Measurements from ENCODE around the gene OCA2.
"Not testable (repeated sequence)": the region's sequence is repeated elsewhere in the genome, so short reads cannot be mapped to it uniquely, and the experiment has no call there.

Gene OCA2

GRCh38 chr15:27730868-27731267 lies 368.2 kb downstream of the OCA2 start:
- Histone ChIP-seq H3K27ac (ENCODE audit: insufficient read depth, low read length, poor library complexity, severe bottlenecking) (no peak overlapping the region), H3K27me3 (replicated peaks; ENCODE audit: control insufficient read depth, insufficient read depth, low read length, poor library complexity, severe bottlenecking) (no peaks in the 10 kb centered on the region), H3K4me3 (ENCODE audit: insufficient read depth, low read depth, low read length, poor library complexity, severe bottlenecking) (no peak overlapping the region), H3K36me3 (ENCODE audit: control insufficient read depth, insufficient read depth, low read length) (no peaks in the 10 kb centered on the region), H3K9me3 (ENCODE audit: control insufficient read depth, low read length) (peaks cover 10% of the 10 kb centered on the region), H3K4me1 (ENCODE audit: control insufficient read depth, insufficient read depth, low read length, poor library complexity, severe bottlenecking) (no peaks in the 10 kb centered on the region)
- DNase-seq, result no peak

GRCh38 chr15:27725731-27726130 lies 373.4 kb downstream of the OCA2 start:
- no peaks in the 10 kb centered on the region for H3K27me3 ChIP-seq (replicated peaks; ENCODE audit: control insufficient read depth, insufficient read depth, low read length, poor library complexity, severe bottlenecking)

GRCh38 chr15:27723821-27724220 lies 375.3 kb downstream of the OCA2 start:
- Histone ChIP-seq H3K36me3 (ENCODE audit: control insufficient read depth, insufficient read depth, low read length) (no peaks in the 10 kb centered on the region), H3K4me1 (ENCODE audit: control insufficient read depth, insufficient read depth, low read length, poor library complexity, severe bottlenecking) (no peaks in the 10 kb centered on the region), H3K9me3 (ENCODE audit: control insufficient read depth, low read length) (no peaks in the 10 kb centered on the region), H3K4me3 (ENCODE audit: insufficient read depth, low read depth, low read length, poor library complexity, severe bottlenecking) (no peak overlapping the region), H3K27me3 (replicated peaks; ENCODE audit: control insufficient read depth, insufficient read depth, low read length, poor library complexity, severe bottlenecking) (no peaks in the 10 kb centered on the region), H3K27ac (ENCODE audit: insufficient read depth, low read length, poor library complexity, severe bottlenecking) (no peak overlapping the region)
- DNase-seq, result no peak

More at GRCh38 chr15:27725731-27726130, 373.4 kb downstream of the OCA2 start:
- Histone ChIP-seq H3K36me3 (ENCODE audit: control insufficient read depth, insufficient read depth, low read length) (no peaks in the 10 kb centered on the region), H3K27ac (ENCODE audit: insufficient read depth, low read length, poor library complexity, severe bottlenecking) (no peak overlapping the region), H3K9me3 (ENCODE audit: control insufficient read depth, low read length) (no peaks in the 10 kb centered on the region), H3K4me1 (ENCODE audit: control insufficient read depth, insufficient read depth, low read length, poor library complexity, severe bottlenecking) (no peaks in the 10 kb centered on the region), H3K4me3 (ENCODE audit: insufficient read depth, low read depth, low read length, poor library complexity, severe bottlenecking) (no peak overlapping the region)
- DNase-seq, result no peak

- Histone ChIP-seq H3K4me3 (ENCODE audit: insufficient read depth, low read depth, low read length, poor library complexity, severe bottlenecking) (no peak overlapping the region), H3K27ac (ENCODE audit: insufficient read depth, low read length, poor library complexity, severe bottlenecking) (no peak overlapping the region), H3K4me1 (ENCODE audit: control insufficient read depth, insufficient read depth, low read length, poor library complexity, severe bottlenecking) (no peaks in the 10 kb centered on the region), H3K36me3 (ENCODE audit: control insufficient read depth, insufficient read depth, low read length) (no peaks in the 10 kb centered on the region), H3K9me3 (ENCODE audit: control insufficient read depth, low read length) (no peaks in the 10 kb centered on the region), H3K27me3 (replicated peaks; ENCODE audit: control insufficient read depth, insufficient read depth, low read length, poor library complexity, severe bottlenecking) (no peaks in the 10 kb centered on the region)
- DNase-seq, result no peak
These were observed 377.0 kb downstream of the OCA2 start for GRCh38 chr15:27722102-27722501.

- Histone ChIP-seq H3K9me3 (ENCODE audit: control insufficient read depth, low read length) (no peaks in the 10 kb centered on the region), H3K27ac (ENCODE audit: insufficient read depth, low read length, poor library complexity, severe bottlenecking) (no peak overlapping the region), H3K36me3 (ENCODE audit: control insufficient read depth, insufficient read depth, low read length) (no peaks in the 10 kb centered on the region), H3K4me1 (ENCODE audit: control insufficient read depth, insufficient read depth, low read length, poor library complexity, severe bottlenecking) (no peaks in the 10 kb centered on the region), H3K4me3 (ENCODE audit: insufficient read depth, low read depth, low read length, poor library complexity, severe bottlenecking) (no peak overlapping the region), H3K27me3 (replicated peaks; ENCODE audit: control insufficient read depth, insufficient read depth, low read length, poor library complexity, severe bottlenecking) (no peaks in the 10 kb centered on the region)
- no peak for DNase-seq
These were observed 384.4 kb downstream of the OCA2 start for GRCh38 chr15:27714675-27715074.

- H3K36me3 ChIP-seq (ENCODE audit: control insufficient read depth, insufficient read depth, low read length); H3K27ac ChIP-seq (ENCODE audit: insufficient read depth, low read length, poor library complexity, severe bottlenecking); DNase-seq; H3K9me3 ChIP-seq (ENCODE audit: control insufficient read depth, low read length); H3K4me3 ChIP-seq (ENCODE audit: insufficient read depth, low read depth, low read length, poor library complexity, severe bottlenecking); H3K4me1 ChIP-seq (ENCODE audit: control insufficient read depth, insufficient read depth, low read length, poor library complexity, severe bottlenecking); H3K27me3 ChIP-seq (replicated peaks; ENCODE audit: control insufficient read depth, insufficient read depth, low read length, poor library complexity, severe bottlenecking): not testable (repeated sequence)
These were observed 385.3 kb downstream of the OCA2 start for GRCh38 chr15:27713850-27714249.

GRCh38 chr15:27707257-27707656 lies 391.9 kb downstream of the OCA2 start:
- Histone ChIP-seq H3K4me1 (ENCODE audit: control insufficient read depth, insufficient read depth, low read length, poor library complexity, severe bottlenecking) (no peaks in the 10 kb centered on the region), H3K4me3 (ENCODE audit: insufficient read depth, low read depth, low read length, poor library complexity, severe bottlenecking) (no peak overlapping the region), H3K36me3 (ENCODE audit: control insufficient read depth, insufficient read depth, low read length) (no peaks in the 10 kb centered on the region), H3K27me3 (replicated peaks; ENCODE audit: control insufficient read depth, insufficient read depth, low read length, poor library complexity, severe bottlenecking) (no peaks in the 10 kb centered on the region), H3K9me3 (ENCODE audit: control insufficient read depth, low read length) (no peaks in the 10 kb centered on the region), H3K27ac (ENCODE audit: insufficient read depth, low read length, poor library complexity, severe bottlenecking) (no peak overlapping the region)
- no peak for DNase-seq

GRCh38 chr15:27706300-27706699 lies 392.8 kb downstream of the OCA2 start:
- Histone ChIP-seq H3K27me3 (replicated peaks; ENCODE audit: control insufficient read depth, insufficient read depth, low read length, poor library complexity, severe bottlenecking) (no peaks in the 10 kb centered on the region), H3K9me3 (ENCODE audit: control insufficient read depth, low read length) (no peaks in the 10 kb centered on the region), H3K36me3 (ENCODE audit: control insufficient read depth, insufficient read depth, low read length) (no peaks in the 10 kb centered on the region), H3K4me1 (ENCODE audit: control insufficient read depth, insufficient read depth, low read length, poor library complexity, severe bottlenecking) (no peaks in the 10 kb centered on the region), H3K4me3 (ENCODE audit: insufficient read depth, low read depth, low read length, poor library complexity, severe bottlenecking) (no peak overlapping the region), H3K27ac (ENCODE audit: insufficient read depth, low read length, poor library complexity, severe bottlenecking) (no peak overlapping the region)
- no peak for DNase-seq

GRCh38 chr15:27705056-27705455 lies 394.1 kb downstream of the OCA2 start:
- no peaks in the 10 kb centered on the region for H3K9me3 ChIP-seq (ENCODE audit: control insufficient read depth, low read length)
- no peak overlapping the region for H3K4me3 ChIP-seq (ENCODE audit: insufficient read depth, low read depth, low read length, poor library complexity, severe bottlenecking)
- DNase-seq, result no peak
- no peaks in the 10 kb centered on the region for H3K36me3 ChIP-seq (ENCODE audit: control insufficient read depth, insufficient read depth, low read length)
- no peaks in the 10 kb centered on the region for H3K27me3 ChIP-seq (replicated peaks; ENCODE audit: control insufficient read depth, insufficient read depth, low read length, poor library complexity, severe bottlenecking)
- H3K27ac ChIP-seq (ENCODE audit: insufficient read depth, low read length, poor library complexity, severe bottlenecking), result no peak overlapping the region
- H3K4me1 ChIP-seq (ENCODE audit: control insufficient read depth, insufficient read depth, low read length, poor library complexity, severe bottlenecking), result no peaks in the 10 kb centered on the region
